Body of pancreas (tissue), 4 donors: Measurements from ENCODE around the gene ENDOU.

Experiments used
- CTCF ChIP-seq, 7 experiments: fragments of 450-650 bp in 4 of 7; fragments of 200-600 bp in 3 of 7; sonication (generic) in 3 of 7; IDR thresholded peaks; one replicate each; pipeline ENCODE4 v1.5.1; 2016 to 2019; ENCODE audit warnings: antibody characterized with exemption in 7 of 7
- POLR2A ChIP-seq, 3 donors: fragments of 450-650 bp; IDR thresholded peaks; one replicate each; pipeline ENCODE4 v1.6.1; 2016; ENCODE audit warnings: antibody characterized with exemption in 3 of 3, mild to moderate bottlenecking in 2 of 3

- TF ChIP-seq CTCF (IDR thresholded peaks at IDR 0.05) (peak; percentile 65 to 93 (median 87)), POLR2A (IDR thresholded peaks at IDR 0.05) (no peak)
Observed at GRCh38 chr12:47744005-47744651, 18.8 kb upstream of the ENDOU start.
